Astrocyte (in vitro differentiated cells and primary cell): ENCODE data around the gene TOM1L2. TPM values are rescaled to one million over a fixed set of nuclear protein-coding genes. Genes with fewer than 3 reads are reported as not detected.

ENCODE experiments used
- DNase-seq: peaks from one replicate; pipeline ENCODE4 v3.0.0-alpha.2; 2010; ENCODE audit warnings: low read depth
- FAIRE-seq: peaks from 2 replicates; lab custom pipeline; 2011; peaks lifted over from hg19 to GRCh38; lab: Jason Lieb, UNC
- H2AFZ ChIP-seq: 2 replicates; pipeline ENCODE4 v1.6.0; 2012; ENCODE audit warnings: low read depth, low read length, inconsistent platforms
- H3K27ac ChIP-seq: 2 replicates; pipeline ENCODE4 v1.5.1; 2011; ENCODE audit warnings: low read depth, low read length, inconsistent platforms
- H3K27me3 ChIP-seq: 2 replicates; pipeline ENCODE4 v1.6.0; 2011; ENCODE audit warnings: low read length, inconsistent platforms; ENCODE audit not compliant: insufficient read depth
- H3K36me3 ChIP-seq: 2 replicates; pipeline ENCODE4 v1.5.1; 2011; ENCODE audit warnings: low read length, inconsistent platforms; ENCODE audit not compliant: insufficient read depth
- H3K4me1 ChIP-seq: 2 replicates; pipeline ENCODE4 v1.5.1; 2011; ENCODE audit warnings: low read length, inconsistent platforms; ENCODE audit not compliant: insufficient read depth
- H3K4me2 ChIP-seq: 2 replicates; pipeline ENCODE4 v1.6.0; 2012; ENCODE audit warnings: low read length, inconsistent platforms
- H3K4me3 ChIP-seq: 2 replicates; pipeline ENCODE4 v1.5.1; 2011; ENCODE audit warnings: low read depth, mild to moderate bottlenecking, low read length, inconsistent platforms; ENCODE audit not compliant: insufficient read depth
- H3K79me2 ChIP-seq: 2 replicates; pipeline ENCODE4 v1.6.0; 2012; ENCODE audit warnings: mild to moderate bottlenecking, low read length, inconsistent platforms; ENCODE audit not compliant: insufficient read depth
- H3K9ac ChIP-seq: 2 replicates; pipeline ENCODE4 v1.6.0; 2012; ENCODE audit warnings: mild to moderate bottlenecking, low read length, inconsistent platforms
- H3K9me3 ChIP-seq: 2 replicates; pipeline ENCODE4 v1.5.1; 2012; ENCODE audit warnings: low read depth, mild to moderate bottlenecking, low read length, inconsistent platforms; ENCODE audit not compliant: insufficient read depth
- H4K20me1 ChIP-seq: 2 replicates; pipeline ENCODE4 v1.6.0; 2012; ENCODE audit warnings: low read length, inconsistent platforms; ENCODE audit not compliant: insufficient read depth
- H3K27ac Mint-ChIP-seq: one replicate; pipeline ENCODE4 v1.8.0; 2021; ENCODE audit warnings: mild to moderate bottlenecking, mixed read lengths; ENCODE audit not compliant: unreplicated experiment
- H3K27me3 Mint-ChIP-seq: one replicate; pipeline ENCODE4 v1.8.0; 2021; ENCODE audit warnings: low read depth, mixed read lengths; ENCODE audit not compliant: unreplicated experiment
- H3K36me3 Mint-ChIP-seq: one replicate; pipeline ENCODE4 v1.8.0; 2021; ENCODE audit warnings: low read depth, mixed read lengths; ENCODE audit not compliant: unreplicated experiment
- H3K4me1 Mint-ChIP-seq: one replicate; pipeline ENCODE4 v1.8.0; 2021; ENCODE audit warnings: low read depth, mixed read lengths; ENCODE audit not compliant: unreplicated experiment
- H3K4me3 Mint-ChIP-seq: one replicate; pipeline ENCODE4 v1.8.0; 2021; ENCODE audit warnings: mild to moderate bottlenecking, moderate library complexity, mixed read lengths; ENCODE audit not compliant: unreplicated experiment
- H3K9me3 Mint-ChIP-seq: one replicate; pipeline ENCODE4 v1.8.0; 2021; ENCODE audit warnings: mild to moderate bottlenecking, mixed read lengths; ENCODE audit not compliant: unreplicated experiment
- EZH2 ChIP-seq: IDR thresholded peaks from 2 replicates; pipeline ENCODE4 v1.6.1; 2012; ENCODE audit warnings: mild to moderate bottlenecking, low read length, inconsistent platforms; ENCODE audit not compliant: insufficient read depth
- total RNA-seq: library from RNA; stranded (reverse); gene quantifications from 2 replicates; pipeline ENCODE4 v1.2.1, GENCODE V29; 2021
- TF ChIP-seq, protein P1 (sequence below): IDR thresholded peaks from 2 replicates; pipeline ENCODE4 v1.5.1; 2011; ENCODE audit warnings: low read depth, mild to moderate bottlenecking, inconsistent platforms, low read length, moderate library complexity; ENCODE audit not compliant: insufficient read depth

Gene TOM1L2
- total RNA-seq, 1 donor from 2014 or later: 54.4 TPM

DNA sequence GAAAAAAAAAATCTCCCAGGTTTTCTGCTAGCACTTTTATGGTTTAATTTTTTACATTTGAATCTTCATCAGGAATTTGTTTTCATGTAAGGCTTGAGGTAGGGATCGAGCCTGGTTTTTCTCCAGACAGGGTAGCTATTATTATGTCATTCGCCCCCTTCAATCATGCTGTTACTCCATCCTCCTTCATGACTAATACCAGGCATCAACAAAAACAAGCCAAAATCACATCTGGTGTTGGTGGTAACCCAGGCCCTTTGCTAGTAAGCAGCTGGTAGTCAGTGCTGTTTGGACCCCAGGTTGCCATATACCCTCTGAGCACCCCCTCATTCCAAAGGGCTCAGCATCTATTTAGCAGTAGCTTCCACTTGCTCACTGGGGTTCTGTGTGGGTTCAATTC, 30.0 kb upstream of the TOM1L2 start:
- no peak for TF ChIP-seq EZH2
- TF ChIP-seq, protein P1, sequence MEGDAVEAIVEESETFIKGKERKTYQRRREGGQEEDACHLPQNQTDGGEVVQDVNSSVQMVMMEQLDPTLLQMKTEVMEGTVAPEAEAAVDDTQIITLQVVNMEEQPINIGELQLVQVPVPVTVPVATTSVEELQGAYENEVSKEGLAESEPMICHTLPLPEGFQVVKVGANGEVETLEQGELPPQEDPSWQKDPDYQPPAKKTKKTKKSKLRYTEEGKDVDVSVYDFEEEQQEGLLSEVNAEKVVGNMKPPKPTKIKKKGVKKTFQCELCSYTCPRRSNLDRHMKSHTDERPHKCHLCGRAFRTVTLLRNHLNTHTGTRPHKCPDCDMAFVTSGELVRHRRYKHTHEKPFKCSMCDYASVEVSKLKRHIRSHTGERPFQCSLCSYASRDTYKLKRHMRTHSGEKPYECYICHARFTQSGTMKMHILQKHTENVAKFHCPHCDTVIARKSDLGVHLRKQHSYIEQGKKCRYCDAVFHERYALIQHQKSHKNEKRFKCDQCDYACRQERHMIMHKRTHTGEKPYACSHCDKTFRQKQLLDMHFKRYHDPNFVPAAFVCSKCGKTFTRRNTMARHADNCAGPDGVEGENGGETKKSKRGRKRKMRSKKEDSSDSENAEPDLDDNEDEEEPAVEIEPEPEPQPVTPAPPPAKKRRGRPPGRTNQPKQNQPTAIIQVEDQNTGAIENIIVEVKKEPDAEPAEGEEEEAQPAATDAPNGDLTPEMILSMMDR: no peak
- H3K36me3 Mint-ChIP-seq: peaks cover 6% of the 10 kb centered on the region
- Histone ChIP-seq H4K20me1 (no peaks in the 10 kb centered on the region), H3K36me3 (no peaks in the 10 kb centered on the region), H3K4me2 (no peak overlapping the region), H3K9me3 (no peaks in the 10 kb centered on the region), H2AFZ (no peak overlapping the region), H3K4me1 (peaks cover 6% of the 10 kb centered on the region), H3K79me2 (no peaks in the 10 kb centered on the region), H3K9ac (no peak overlapping the region), H3K4me3 (no peak overlapping the region), H3K27me3 (no peaks in the 10 kb centered on the region), H3K27ac (no peak overlapping the region)
- no peak overlapping the region for H3K4me3 Mint-ChIP-seq
- H3K4me1 Mint-ChIP-seq: peaks cover 15% of the 10 kb centered on the region
- H3K9me3 Mint-ChIP-seq: no peaks in the 10 kb centered on the region
- H3K27ac Mint-ChIP-seq: no peak overlapping the region
- peaks cover 9% of the 10 kb centered on the region for H3K27me3 Mint-ChIP-seq
- DNase-seq (no peak), FAIRE-seq (no peak)

DNA sequence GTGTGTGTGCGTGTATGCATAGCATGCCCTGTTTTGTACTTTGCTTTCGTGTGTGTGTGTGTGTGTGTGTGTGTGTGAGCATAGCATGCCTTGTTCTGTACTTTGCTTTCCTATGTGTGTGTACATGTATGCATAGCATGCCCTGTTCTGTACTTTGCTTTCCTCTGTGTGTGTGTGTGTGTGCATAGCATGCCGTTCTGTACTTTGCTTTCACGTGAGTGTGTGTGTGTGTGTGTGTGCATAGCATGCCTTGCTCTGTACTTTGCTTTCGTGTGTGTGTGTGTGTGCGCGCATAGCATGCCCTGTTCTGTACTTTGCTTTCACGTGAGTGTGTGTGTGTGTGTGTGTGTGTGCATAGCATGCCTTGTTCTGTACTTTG, 27.8 kb upstream of the TOM1L2 start:
- Mint-ChIP-seq H3K36me3 (peaks cover 3% of the 10 kb centered on the region), H3K4me3 (no peak overlapping the region), H3K9me3 (no peaks in the 10 kb centered on the region), H3K4me1 (peaks cover 12% of the 10 kb centered on the region), H3K27ac (no peak overlapping the region), H3K27me3 (peaks cover 4% of the 10 kb centered on the region)
- H4K20me1 ChIP-seq: no peaks in the 10 kb centered on the region
- H3K27ac ChIP-seq: no peak overlapping the region
- H3K36me3 ChIP-seq: no peaks in the 10 kb centered on the region
- H3K9me3 ChIP-seq: no peaks in the 10 kb centered on the region
- DNase-seq (no peak), FAIRE-seq (no peak)
- H3K79me2 ChIP-seq: no peaks in the 10 kb centered on the region
- H2AFZ ChIP-seq: no peak overlapping the region
- peaks cover 6% of the 10 kb centered on the region for H3K4me1 ChIP-seq
- no peak overlapping the region for H3K9ac ChIP-seq
- H3K27me3 ChIP-seq: no peaks in the 10 kb centered on the region
- no peak for TF ChIP-seq EZH2
- TF ChIP-seq, protein P1: no peak
- H3K4me2 ChIP-seq: no peak overlapping the region
- H3K4me3 ChIP-seq: no peak overlapping the region

DNA sequence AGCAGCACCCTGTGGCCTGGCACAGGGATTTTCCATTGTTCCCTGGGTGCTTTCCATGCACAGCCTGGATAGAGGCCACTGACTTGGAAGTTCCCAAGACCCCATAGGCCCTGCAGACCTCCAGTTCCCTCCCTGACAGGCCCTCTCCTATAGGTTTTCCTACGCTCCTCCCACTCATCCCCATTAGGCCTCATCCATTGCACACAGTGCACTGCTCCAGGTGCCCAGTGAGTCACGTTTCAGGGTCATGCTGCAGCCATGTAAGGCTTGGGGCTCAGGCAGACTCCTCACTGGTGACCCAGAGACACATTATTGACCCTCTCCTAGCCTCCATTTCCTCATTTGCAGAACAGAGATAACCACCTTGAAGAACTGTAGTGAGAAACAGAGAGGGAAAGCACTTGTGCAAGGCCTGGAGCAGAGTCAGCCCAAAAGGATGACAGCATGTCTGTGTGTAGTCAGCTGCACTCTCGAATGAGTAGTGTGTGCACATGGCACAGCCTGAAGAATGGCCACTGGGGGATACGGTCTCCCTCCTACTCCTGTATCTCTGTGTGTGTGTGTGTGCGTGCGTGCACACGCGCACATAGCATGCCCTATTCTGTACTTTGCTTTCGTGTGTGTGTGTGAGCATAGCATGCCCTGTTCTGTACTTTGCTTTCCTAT, 27.3 kb upstream of the TOM1L2 start:
- peaks cover 6% of the 10 kb centered on the region for H3K4me1 ChIP-seq
- no peaks in the 10 kb centered on the region for H3K79me2 ChIP-seq
- no peaks in the 10 kb centered on the region for H3K9me3 Mint-ChIP-seq
- peaks cover 17% of the 10 kb centered on the region for H3K4me1 Mint-ChIP-seq
- no peaks in the 10 kb centered on the region for H3K36me3 ChIP-seq
- H4K20me1 ChIP-seq: no peaks in the 10 kb centered on the region
- H3K27me3 Mint-ChIP-seq: peaks cover 7% of the 10 kb centered on the region
- H3K4me2 ChIP-seq: no peak overlapping the region
- no peak overlapping the region for H3K27ac ChIP-seq
- H3K27ac Mint-ChIP-seq: no peak overlapping the region
- DNase-seq: no peak
- peaks cover 3% of the 10 kb centered on the region for H3K36me3 Mint-ChIP-seq
- no peak for TF ChIP-seq EZH2
- TF ChIP-seq, protein P1: no peak
- no peaks in the 10 kb centered on the region for H3K9me3 ChIP-seq
- no peak overlapping the region for H3K4me3 ChIP-seq
- no peak overlapping the region for H3K9ac ChIP-seq
- H2AFZ ChIP-seq: no peak overlapping the region
- FAIRE-seq: no peak
- H3K27me3 ChIP-seq: no peaks in the 10 kb centered on the region
- no peak overlapping the region for H3K4me3 Mint-ChIP-seq
